HPDE6-E6E7 (cell line): ENCODE data around the gene HRG.

Experiments used
- DNase-seq: peaks from one replicate; pipeline ENCODE4 v3.0.0; 2011; ENCODE audit warnings: missing footprints; ENCODE audit errors: extremely low spot score

HRG gene

DNA sequence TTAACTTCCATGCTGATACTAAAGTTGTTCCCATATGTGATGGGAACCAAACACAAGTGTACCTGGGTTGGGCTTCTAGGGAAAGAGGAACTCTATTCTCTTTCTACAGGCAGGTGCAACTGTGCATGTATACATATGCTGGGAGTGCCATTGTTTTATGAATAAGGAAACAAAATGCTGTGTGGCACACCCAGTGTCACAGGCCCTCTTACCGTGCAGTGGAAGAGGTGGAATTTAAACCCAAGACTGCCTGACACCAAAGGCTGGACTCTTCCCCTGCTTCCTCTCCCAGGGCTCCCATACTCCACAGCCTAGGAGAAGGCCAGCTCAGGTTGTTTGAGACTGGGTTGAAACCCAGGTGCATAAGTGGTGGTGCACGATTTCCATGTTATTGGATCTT, 27.6 kb upstream of the HRG start:
- no peak for DNase-seq

DNA sequence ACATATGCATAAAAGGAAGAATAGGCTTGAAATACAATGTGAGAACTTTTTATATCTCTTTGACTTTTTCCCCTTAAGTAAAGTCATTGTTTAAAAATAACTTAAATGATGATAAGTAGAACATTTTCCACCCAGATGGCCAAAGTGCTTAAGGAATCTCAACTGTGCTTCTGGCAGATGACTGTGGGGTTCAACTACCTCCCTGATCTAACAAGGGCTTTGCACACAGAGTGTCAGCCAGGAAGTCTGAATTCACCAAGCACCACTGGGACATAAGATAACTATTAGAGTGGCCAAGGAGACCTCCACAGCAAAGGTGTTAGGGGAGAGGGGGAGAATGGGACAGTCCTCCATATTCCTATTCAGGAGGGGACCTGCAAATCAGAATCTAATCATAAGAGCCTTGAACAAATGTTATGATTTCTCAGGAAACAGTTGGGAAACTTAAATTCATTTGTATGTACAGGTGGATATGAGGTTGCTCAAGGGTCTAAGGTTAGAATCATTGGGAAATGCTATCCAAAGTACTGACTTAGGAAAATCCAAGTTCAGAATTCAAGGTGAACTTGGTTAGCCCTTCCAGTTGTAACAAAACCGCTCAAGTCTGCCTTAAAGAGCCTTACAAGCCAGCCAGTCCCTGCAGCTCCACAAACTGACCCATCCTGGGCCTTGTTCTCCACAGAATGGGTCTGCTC, 25.9 kb upstream of the HRG start, which contains the start of gene FETUB:
Gene FETUB, plus strand, starts transcription at position 622 of the 695 bp plus-strand sequence. Its CDS starts 62 bp downstream, at position 684.
- no peak for DNase-seq

DNA sequence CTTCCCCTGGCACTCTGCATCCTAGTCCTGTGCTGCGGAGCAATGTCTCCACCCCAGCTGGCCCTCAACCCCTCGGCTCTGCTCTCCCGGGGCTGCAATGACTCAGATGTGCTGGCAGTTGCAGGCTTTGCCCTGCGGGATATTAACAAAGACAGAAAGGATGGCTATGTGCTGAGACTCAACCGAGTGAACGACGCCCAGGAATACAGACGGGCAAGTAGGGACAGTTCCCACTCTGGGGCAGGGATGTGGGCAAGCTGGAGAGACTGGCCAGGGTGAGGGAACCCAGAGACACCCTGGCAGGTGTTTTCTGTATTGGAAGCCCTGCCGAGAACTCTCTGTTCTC, 25.4 kb upstream of the HRG start:
- DNase-seq, result peak; percentile 95

DNA sequence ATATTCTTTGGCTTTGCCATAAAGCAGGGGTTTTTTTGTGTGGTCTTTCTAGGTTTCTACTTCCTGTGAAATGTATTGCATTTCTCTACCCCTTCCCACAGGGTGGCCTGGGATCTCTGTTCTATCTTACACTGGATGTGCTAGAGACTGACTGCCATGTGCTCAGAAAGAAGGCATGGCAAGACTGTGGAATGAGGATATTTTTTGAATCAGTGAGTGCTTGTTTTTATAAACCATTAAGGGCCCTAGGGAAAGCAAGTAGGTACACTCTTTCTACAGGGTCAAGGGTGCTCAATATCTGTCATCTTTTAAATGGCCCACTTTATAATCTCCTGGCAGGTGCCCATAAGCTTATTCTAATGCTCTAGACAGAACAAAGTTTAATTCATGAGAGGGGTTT, 24.9 kb upstream of the HRG start:
- no peak for DNase-seq

- no peak for DNase-seq
Observed at GRCh38 chr3:186642014-186642413, 23.8 kb upstream of the HRG start.

DNA sequence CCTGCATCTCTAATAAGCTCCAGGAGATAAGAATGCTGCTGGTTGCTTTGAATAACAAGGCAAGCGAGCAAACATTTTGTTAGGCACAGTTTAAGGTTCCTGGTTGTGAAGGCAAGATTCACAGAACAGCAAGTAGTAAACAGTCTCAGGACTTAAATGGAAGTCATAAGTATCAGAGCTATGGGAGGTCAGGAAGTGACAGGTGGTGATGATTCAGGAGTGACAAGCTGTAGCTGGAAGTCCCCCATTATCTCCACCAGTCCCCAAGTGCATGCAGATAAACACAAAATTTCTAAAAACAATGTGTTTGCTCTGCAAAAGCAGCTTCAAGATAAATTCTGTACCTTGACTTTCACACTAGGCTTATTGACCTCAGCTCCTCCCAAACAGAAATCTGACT, 22.3 kb upstream of the HRG start:
- DNase-seq, result no peak

GRCh38 chr3:186644683-186645082, 21.1 kb upstream of the HRG start:
- DNase-seq, result peak; percentile 60

DNA sequence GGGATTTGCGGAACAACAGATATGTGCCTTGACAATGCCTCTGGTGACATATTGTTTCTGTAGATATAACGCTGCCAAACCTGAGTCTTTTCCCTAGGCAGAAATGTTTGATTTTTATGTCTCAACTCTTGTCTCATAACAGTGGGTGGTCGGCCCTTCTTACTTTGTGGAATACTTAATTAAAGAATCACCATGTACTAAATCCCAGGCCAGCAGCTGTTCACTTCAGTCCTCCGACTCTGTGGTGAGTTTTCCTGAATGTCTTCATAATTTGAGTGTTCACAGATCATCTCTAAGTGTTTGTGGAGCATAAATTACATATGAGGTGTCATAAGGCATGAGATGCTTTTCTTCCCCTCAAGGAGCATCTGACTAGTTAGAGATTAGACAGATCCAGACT, 19.7 kb upstream of the HRG start:
- DNase-seq, result no peak

DNA sequence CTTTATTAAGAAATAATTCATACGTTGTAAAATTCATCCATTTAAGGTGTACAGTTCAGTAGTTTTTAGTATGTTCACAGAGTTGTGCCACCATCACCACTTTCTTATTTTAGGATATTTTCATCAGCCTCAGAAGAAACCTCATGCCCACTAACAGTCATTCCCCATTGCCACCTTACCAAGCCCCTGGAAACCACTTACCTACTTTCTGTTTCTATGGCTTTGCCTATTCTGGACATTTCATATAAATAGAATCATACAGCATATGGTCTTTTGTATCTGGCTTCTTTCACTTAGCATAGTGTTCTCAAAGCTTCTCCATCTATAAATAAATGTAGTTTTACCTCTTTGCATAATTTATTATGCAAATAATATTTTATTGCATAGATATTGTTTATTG, 19.0 kb upstream of the HRG start:
- no peak for DNase-seq

DNA sequence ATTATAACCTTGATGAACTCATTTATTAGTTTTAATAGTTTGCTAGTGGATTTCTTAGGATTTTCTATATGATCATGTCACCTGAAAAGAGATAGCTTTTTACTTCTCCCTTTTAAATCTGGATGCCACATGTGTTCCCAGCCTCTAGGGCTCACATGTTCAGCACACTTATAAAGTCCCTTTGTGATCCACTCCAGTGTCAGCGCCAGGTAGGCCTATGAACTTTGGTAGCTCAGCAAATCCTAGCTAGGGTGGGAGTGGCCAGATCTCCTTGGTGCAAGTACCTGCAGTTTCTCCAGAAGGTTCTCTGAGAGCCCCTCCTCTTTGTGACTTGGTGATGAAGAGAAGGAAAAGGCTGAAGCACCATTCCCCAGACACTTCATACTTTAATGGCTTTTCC, 17.0 kb upstream of the HRG start:
- no peak for DNase-seq

DNA sequence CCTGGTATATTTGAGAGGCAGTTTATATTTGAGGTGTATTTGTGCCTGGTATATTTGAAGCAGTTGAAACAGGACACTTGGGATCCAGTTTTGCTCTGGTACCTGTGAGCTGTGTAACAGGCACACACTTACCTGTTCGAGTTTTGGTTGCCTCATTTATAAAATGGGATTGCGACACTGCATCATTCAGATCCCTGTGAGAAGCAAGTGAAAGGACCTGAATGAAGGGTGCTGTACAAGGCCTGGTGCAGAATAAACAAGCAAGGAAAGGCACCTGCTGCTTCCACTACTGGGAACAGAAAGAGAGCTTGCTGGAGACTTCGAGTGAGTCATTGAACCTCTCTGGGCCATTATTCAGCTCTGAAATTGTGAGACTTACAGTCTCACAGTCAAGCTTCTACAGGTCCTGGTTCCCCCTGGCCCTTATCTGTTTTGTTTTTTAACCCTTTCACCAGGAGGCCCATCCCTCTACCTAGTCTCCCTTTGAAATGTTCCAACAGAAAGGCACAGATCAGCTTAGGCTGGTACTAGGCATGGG, 14.1 kb upstream of the HRG start:
- DNase-seq, result no peak

DNA sequence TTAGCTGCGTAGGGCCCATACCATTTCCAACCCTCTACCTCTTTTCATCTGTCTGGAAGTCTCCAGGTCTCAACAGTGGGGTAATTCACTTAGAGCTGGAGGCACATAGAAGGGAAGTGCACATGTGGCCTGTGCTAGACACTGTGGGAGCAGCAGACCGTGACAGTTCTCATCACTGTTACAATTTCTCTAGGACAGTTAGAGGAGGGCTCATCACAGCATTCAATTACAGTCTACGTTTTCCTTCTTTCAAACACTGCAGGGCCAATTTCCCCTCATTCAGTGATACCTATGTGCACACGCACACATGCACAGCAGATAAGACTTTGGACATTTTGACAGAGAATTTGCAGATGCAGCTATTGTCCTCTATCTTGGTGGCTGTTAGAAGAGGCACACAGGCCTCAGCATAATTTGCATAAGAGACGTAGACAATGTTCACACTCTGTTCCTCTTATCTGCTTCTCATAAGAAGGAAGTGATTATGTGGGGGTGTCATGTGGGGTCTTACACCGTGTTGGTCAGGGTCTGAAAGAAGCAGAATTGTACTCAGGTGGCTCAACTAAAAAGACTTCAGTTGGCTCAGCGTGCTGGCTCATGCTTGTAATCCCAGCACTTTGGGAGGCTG, 12.6 kb upstream of the HRG start:
- DNase-seq, result no peak

GRCh38 chr3:186653984-186654383, 11.8 kb upstream of the HRG start:
- DNase-seq, result no peak

DNA sequence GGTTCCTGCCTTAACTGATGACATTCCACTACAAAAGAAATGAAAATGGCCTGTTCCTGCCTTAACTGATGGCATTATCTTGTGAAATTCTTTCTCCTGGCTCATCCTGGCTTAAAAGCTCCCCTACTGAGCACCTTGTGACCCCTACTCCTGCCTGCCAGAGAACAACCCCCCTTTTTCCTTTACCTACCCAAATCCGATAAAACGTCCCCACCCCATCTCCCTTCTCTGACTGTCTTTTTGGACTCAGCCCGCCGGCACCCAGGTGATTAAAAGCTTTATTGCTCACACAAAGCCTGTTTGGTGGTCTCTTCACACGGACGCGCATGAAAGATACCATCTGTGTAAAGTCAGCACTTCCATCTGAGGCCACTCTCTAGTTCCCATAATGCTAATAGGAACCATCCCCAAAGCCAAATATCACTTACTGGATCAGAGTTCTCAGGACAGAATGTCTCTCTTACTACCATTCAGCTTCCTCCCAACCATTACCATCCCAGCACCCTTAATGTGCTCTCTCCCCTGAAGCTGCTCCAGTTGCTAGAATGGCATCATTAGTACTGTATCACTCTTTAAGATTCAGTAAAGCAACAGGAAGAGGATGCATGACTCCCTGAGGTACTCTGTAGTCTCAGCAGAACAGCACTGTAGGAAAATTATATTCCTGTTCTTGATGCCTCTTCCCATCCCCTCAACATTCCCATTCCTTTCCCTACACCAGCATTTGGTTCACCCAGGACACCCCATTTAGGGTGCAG, 2.3 kb upstream of the HRG start:
- no peak for DNase-seq

- no peak for DNase-seq
Observed at GRCh38 chr3:186664119-186664495, 1.7 kb upstream of the HRG start.

GRCh38 chr3:186664506-186664905, 1.3 kb upstream of the HRG start:
- DNase-seq, result no peak

- no peak for DNase-seq
Observed at GRCh38 chr3:186668426-186668825, 2.6 kb downstream of the HRG start.

GRCh38 chr3:186669378-186670084, 3.7 kb downstream of the HRG start:
- DNase-seq, result peak; percentile 34

- no peak for DNase-seq
Observed at GRCh38 chr3:186670155-186670554, 4.3 kb downstream of the HRG start.

- no peak for DNase-seq
Observed at GRCh38 chr3:186671051-186671450, 5.2 kb downstream of the HRG start.

DNA sequence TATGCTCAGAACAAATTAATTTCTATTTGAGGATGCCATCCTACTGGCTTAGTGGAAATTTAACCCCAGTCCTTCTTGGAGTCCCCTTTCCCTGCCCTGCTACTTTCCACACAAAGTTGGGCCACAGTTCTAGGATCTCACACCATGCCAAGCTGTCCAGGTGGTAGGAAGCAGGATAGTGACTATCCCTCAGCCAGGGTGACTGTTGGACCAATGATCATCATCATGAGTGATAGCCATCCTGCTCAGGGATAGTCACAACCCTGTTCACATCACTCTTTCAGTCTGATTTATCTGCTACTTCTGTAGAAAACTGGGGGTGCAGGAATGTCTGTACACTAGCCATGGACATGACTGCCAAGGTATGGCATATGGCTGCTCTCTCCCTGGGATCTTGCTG, 12.8 kb downstream of the HRG start:
- DNase-seq, result no peak

DNA sequence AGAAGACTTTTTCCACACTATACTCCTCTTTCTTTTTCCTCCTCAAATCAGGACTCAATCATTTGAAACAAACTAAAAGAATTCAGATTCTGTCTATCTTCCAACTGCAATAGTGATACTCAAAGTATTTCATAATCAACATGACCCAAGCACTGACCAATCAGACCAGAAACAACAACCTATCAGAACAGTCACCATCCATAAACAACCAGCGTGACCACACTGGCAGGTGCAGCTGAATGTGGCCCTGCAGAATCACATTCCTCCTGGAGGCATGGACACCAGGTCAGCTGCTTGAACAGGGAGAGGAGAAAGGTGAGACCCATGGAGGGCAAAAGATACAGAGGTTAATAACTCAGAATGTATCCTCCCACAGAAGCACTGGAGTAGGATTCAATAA, 13.3 kb downstream of the HRG start:
- DNase-seq, result no peak
